ENCODE data around the gene CLRN1. TPM values are rescaled to one million over a fixed set of nuclear protein-coding genes. Genes with fewer than 3 reads are reported as not detected.

The CLRN1 gene
- polyA plus RNA-seq, 3 donors = not detected

GRCh38 chr3:151009430-151009829 lies 36.9 kb upstream of the CLRN1 start:
- no peaks in the 10 kb centered on the region for H3K27me3 ChIP-seq (ENCODE audit: control insufficient read depth in 2 of 2, insufficient read depth in 2 of 2, low read length in 2 of 2)
- Mint-ChIP-seq H3K4me3 (no peak overlapping the region), H3K4me1 (no peaks in the 10 kb centered on the region), H3K36me3 (no peaks in the 10 kb centered on the region), H3K9me3 (no peaks in the 10 kb centered on the region), H3K27ac (no peak overlapping the region), H3K27me3 (ENCODE audit: low read depth in 3 of 3) (peaks cover 0 to 3% (median 0%) of the 10 kb centered on the region in 3 donors)
- no peaks in the 10 kb centered on the region for H3K9me3 ChIP-seq (replicated peaks in 1 of 2; ENCODE audit: control insufficient read depth in 1 of 2, insufficient read depth in 1 of 2, low read length in 2 of 2)
- H3K4me1 ChIP-seq (ENCODE audit: control insufficient read depth in 1 of 2, insufficient read depth in 2 of 2, low read length in 2 of 2) = no peaks in the 10 kb centered on the region
- H3K36me3 ChIP-seq (replicated peaks in 1 of 2; ENCODE audit: control insufficient read depth in 1 of 2, insufficient read depth in 2 of 2, low read length in 2 of 2) = no peaks in the 10 kb centered on the region
- no peak overlapping the region for H3K27ac ChIP-seq (ENCODE audit: low read depth in 1 of 2, low read length in 2 of 2)
- intact Hi-C loops (cut with micrococcal nuclease) = no loop called here
- no CpG with 5 or more reads among the region's 5 CpGs for WGBS (ENCODE audit: insufficient coverage)
- DNase-seq = no peak
- H3K79me2 ChIP-seq (ENCODE audit: insufficient read depth, low read length) = no peaks in the 10 kb centered on the region
- H3K4me3 ChIP-seq (replicated peaks in 1 of 3; ENCODE audit: low read depth in 2 of 3, low read length in 3 of 3) = no peak overlapping the region
- H3K4me2 ChIP-seq (replicated peaks; ENCODE audit: extremely low read depth, low read length, poor library complexity, severe bottlenecking) = no peak overlapping the region
- no peak overlapping the region for H3K9ac ChIP-seq (ENCODE audit: insufficient read depth, low read length, poor library complexity, severe bottlenecking)
- H2AFZ ChIP-seq (ENCODE audit: insufficient read depth, low read depth, low read length, poor library complexity, severe bottlenecking) = no peak overlapping the region
- TF ChIP-seq CTCF (IDR thresholded peaks at IDR 0.05) = no peak
- H4K20me1 ChIP-seq (ENCODE audit: insufficient read depth, low read length) = no peaks in the 10 kb centered on the region

GRCh38 chr3:151008699-151009098 lies 36.2 kb upstream of the CLRN1 start:
- no peak overlapping the region for H3K27ac Mint-ChIP-seq
- no peak overlapping the region for H3K4me3 Mint-ChIP-seq
- no peak overlapping the region for H3K27ac ChIP-seq (ENCODE audit: low read depth in 1 of 2, low read length in 2 of 2)
- no peaks in the 10 kb centered on the region for H3K4me1 Mint-ChIP-seq
- H3K9ac ChIP-seq (ENCODE audit: insufficient read depth, low read length, poor library complexity, severe bottlenecking) = no peak overlapping the region
- intact Hi-C loops (cut with micrococcal nuclease) = no loop called here
- no peaks in the 10 kb centered on the region for H3K9me3 Mint-ChIP-seq
- H3K36me3 Mint-ChIP-seq = no peaks in the 10 kb centered on the region
- H3K79me2 ChIP-seq (ENCODE audit: insufficient read depth, low read length) = no peaks in the 10 kb centered on the region
- no peaks in the 10 kb centered on the region for H4K20me1 ChIP-seq (ENCODE audit: insufficient read depth, low read length)
- H3K27me3 ChIP-seq (ENCODE audit: control insufficient read depth in 2 of 2, insufficient read depth in 2 of 2, low read length in 2 of 2) = no peaks in the 10 kb centered on the region
- peaks cover 0 to 1% (median 1%) of the 10 kb centered on the region in 3 donors for H3K27me3 Mint-ChIP-seq (ENCODE audit: low read depth in 3 of 3)
- no peak for TF ChIP-seq CTCF (IDR thresholded peaks at IDR 0.05)
- no peak overlapping the region for H2AFZ ChIP-seq (ENCODE audit: insufficient read depth, low read depth, low read length, poor library complexity, severe bottlenecking)
- DNase-seq = no peak
- no peak overlapping the region for H3K4me2 ChIP-seq (replicated peaks; ENCODE audit: extremely low read depth, low read length, poor library complexity, severe bottlenecking)
- no peaks in the 10 kb centered on the region for H3K4me1 ChIP-seq (ENCODE audit: control insufficient read depth in 1 of 2, insufficient read depth in 2 of 2, low read length in 2 of 2)
- H3K9me3 ChIP-seq (replicated peaks in 1 of 2; ENCODE audit: control insufficient read depth in 1 of 2, insufficient read depth in 1 of 2, low read length in 2 of 2) = no peaks in the 10 kb centered on the region
- WGBS (ENCODE audit: insufficient coverage) = 30% methylated on average over 2 of the region's 2 CpGs
- no peaks in the 10 kb centered on the region for H3K36me3 ChIP-seq (replicated peaks in 1 of 2; ENCODE audit: control insufficient read depth in 1 of 2, insufficient read depth in 2 of 2, low read length in 2 of 2)
- H3K4me3 ChIP-seq (replicated peaks in 1 of 3; ENCODE audit: low read depth in 2 of 3, low read length in 3 of 3) = no peak overlapping the region
